OCI-LY7 (cell line): ENCODE results near the gene SULT1A2. TPM values are rescaled to one million over a fixed set of nuclear protein-coding genes. Genes with fewer than 3 reads are reported as not detected.

Source experiments
- BruUV-seq: library from RNA; stranded (reverse); fragments of 400-500 nt; replicated peaks from 2 replicates; lab custom pipeline; 2021; lab: Mats Ljungman, UMichigan
- CTCF ChIA-PET: fragments of 300-600 bp; sonication (Branson Sonifier 250); formaldehyde crosslinking; loops from one replicate; lab custom pipeline; 2022; ENCODE audit warnings: antibody characterized with exemption; ENCODE audit not compliant: unreplicated experiment; lab: Charles Lee
- POLR2A ChIA-PET: fragments of 300-600 bp; sonication (Branson Sonifier 250); formaldehyde crosslinking; loops from one replicate; lab custom pipeline; 2022; ENCODE audit warnings: antibody characterized with exemption; lab: Charles Lee
- DNase-seq: peaks from one replicate; pipeline ENCODE4 v3.0.0-alpha.2; 2015; ENCODE audit warnings: low spot score
- H2AFZ ChIP-seq: fragments of 200-600 bp; sonication (generic), shearing (Covaris generic); 2 replicates; pipeline ENCODE4 v1.6.1; 2014; ENCODE audit warnings: mild to moderate bottlenecking, antibody characterized with exemption, low read length, moderate library complexity
- H3K27ac ChIP-seq: fragments of 200-600 bp; sonication (generic); 2 replicates; pipeline ENCODE4 v1.5.1; 2014; ENCODE audit warnings: mixed run types, low read depth, mild to moderate bottlenecking, moderate library complexity, low read length, inconsistent platforms; ENCODE audit not compliant: poor library complexity, severe bottlenecking
- H3K36me3 ChIP-seq: fragments of 200-600 bp; sonication (generic); 2 replicates; pipeline ENCODE4 v1.6.1; 2014; ENCODE audit warnings: mild to moderate bottlenecking, antibody characterized with exemption, low read length, moderate library complexity, mixed read lengths; ENCODE audit not compliant: insufficient read depth
- H3K4me1 ChIP-seq: fragments of 200-600 bp; sonication (generic); 2 replicates; pipeline ENCODE4 v1.5.1; 2014; ENCODE audit warnings: mild to moderate bottlenecking, low read length; ENCODE audit not compliant: insufficient read depth, poor library complexity, severe bottlenecking
- H3K4me2 ChIP-seq: fragments of 200-600 bp; sonication (generic); 2 replicates; pipeline ENCODE4 v1.6.1; 2014; ENCODE audit warnings: mild to moderate bottlenecking, low read length
- H3K4me3 ChIP-seq: fragments of 200-600 bp; sonication (generic); 2 replicates; pipeline ENCODE4 v1.5.1; 2014; ENCODE audit warnings: mild to moderate bottlenecking, low read depth, low read length; ENCODE audit not compliant: poor library complexity, severe bottlenecking
- H3K79me2 ChIP-seq: fragments of 200-600 bp; sonication (generic); 2 replicates; pipeline ENCODE4 v1.6.1; 2016; ENCODE audit warnings: low read depth, mild to moderate bottlenecking, low read length, moderate library complexity, mixed read lengths; ENCODE audit not compliant: insufficient read depth
- H3K9me2 ChIP-seq: fragments of 200-600 bp; sonication (generic); 2 replicates; pipeline ENCODE4 v1.6.1; 2016; ENCODE audit warnings: mild to moderate bottlenecking, low read length, mixed read lengths; ENCODE audit not compliant: insufficient read depth
- H3K9me3 ChIP-seq: fragments of 200-600 bp; sonication (generic); 2 replicates; pipeline ENCODE4 v1.6.1; 2014; ENCODE audit warnings: mild to moderate bottlenecking, mixed run types, low read length, mixed read lengths
- H4K20me1 ChIP-seq: fragments of 200-600 bp; sonication (generic); 2 replicates; pipeline ENCODE4 v1.6.1; 2014; ENCODE audit warnings: mild to moderate bottlenecking, antibody characterized with exemption, low read length, moderate library complexity, mixed read lengths; ENCODE audit not compliant: insufficient read depth
- CTCF ChIP-seq: fragments of 200-600 bp; sonication (generic); conservative IDR thresholded peaks from 2 replicates; pipeline ENCODE4 v1.5.1; 2014; ENCODE audit warnings: mild to moderate bottlenecking, antibody characterized with exemption, low read length, moderate library complexity, mixed read lengths
- EZH2phosphoT487 ChIP-seq: fragments of 200-600 bp; sonication (generic); IDR thresholded peaks from 2 replicates; pipeline ENCODE4 v1.6.1; 2018; ENCODE audit warnings: low read depth, borderline replicate concordance, mild to moderate bottlenecking, mixed run types, antibody characterized with exemption, low read length, moderate library complexity, mixed read lengths
- intact Hi-C: fragments of 100-400 bp; cut with micrococcal nuclease; formaldehyde crosslinking; loops from one replicate; pipeline ENCODE4 v1.10.0; 2022; ENCODE audit not compliant: unreplicated experiment
- total RNA-seq, 2 experiments: library from RNA; depleted of rRNA in 1 of 2; stranded (reverse); fragments of >200 nt in 1 of 2; shearing (Covaris generic) in 1 of 2; gene quantifications; 2 replicates each; pipeline ENCODE4 v1.2.3, GENCODE V29; 2014 to 2022

SULT1A2 gene
- total RNA-seq, 2 experiments from 2014 or later, result 2.1 to 3.0 TPM

- Histone ChIP-seq H3K27ac (no peak overlapping the region), H3K4me3 (no peak overlapping the region), H3K4me1 (no peaks in the 10 kb centered on the region), H3K36me3 (peaks cover 6% of the 10 kb centered on the region; the same call in 1 of the 2 replicates), H4K20me1 (no peaks in the 10 kb centered on the region), H3K79me2 (no peaks in the 10 kb centered on the region), H3K4me2 (no peak overlapping the region), H3K9me2 (no peaks in the 10 kb centered on the region), H3K9me3 (no peaks in the 10 kb centered on the region), H2AFZ (no peak overlapping the region)
- POLR2A ChIA-PET, result no interaction called here
- no TSS peak for BruUV-seq
- TF ChIP-seq EZH2phosphoT487, result no peak
- no peak for TF ChIP-seq CTCF
- intact Hi-C loops, result no loop called here
- CTCF ChIA-PET, result no interaction called here
- DNase-seq, result no peak
Observed at GRCh38 chr16:28572696-28573510, 23.9 kb downstream of the SULT1A2 start.

DNA sequence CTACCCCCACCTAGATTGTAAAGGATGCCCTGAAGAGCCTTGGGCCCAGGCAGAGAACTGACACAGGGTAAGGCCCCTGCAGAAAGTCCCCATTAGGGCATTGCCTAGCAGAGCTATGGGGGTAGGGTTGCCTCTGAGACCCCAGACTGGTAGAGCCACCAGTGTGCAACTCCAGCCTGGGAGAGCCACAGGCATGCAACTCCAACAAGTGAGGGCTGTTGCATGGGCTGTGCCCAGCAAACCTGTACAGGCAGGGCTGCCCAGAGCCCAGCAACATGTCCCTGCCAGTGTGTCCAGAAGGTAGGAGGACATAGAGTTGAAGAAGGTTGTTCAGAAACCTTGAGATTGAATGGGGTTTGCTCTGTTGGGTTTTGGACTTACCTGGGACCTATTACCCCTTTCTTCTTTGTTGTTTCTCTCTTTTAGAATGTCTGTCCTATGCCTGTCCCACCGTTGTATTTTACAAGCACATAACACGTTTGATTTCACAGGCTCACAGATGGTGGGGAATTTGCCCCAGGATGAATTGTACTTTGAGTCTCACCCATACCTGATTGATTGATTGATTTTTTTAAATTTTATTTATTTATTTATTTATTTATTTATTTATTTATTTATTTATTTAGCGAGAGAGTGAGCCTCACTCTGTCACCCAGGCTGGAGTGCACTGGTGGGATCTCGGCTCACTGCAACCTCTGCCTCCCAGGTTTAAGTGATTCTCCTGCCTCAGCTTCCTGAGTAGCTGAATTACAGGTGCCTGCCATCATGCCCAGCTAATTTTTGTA is 26.7 kb downstream of the SULT1A2 start:
- Histone ChIP-seq H3K9me3 (0 out of 2 replicates have a peak, but pooled peaks cover 6% of the 10 kb centered on the region), H3K36me3 (peaks cover 27% of the 10 kb centered on the region), H2AFZ (no peak overlapping the region), H3K27ac (no peak overlapping the region), H3K4me1 (no peaks in the 10 kb centered on the region), H4K20me1 (no peaks in the 10 kb centered on the region), H3K79me2 (peaks cover 7% of the 10 kb centered on the region; the same call in 1 of the 2 replicates), H3K9me2 (no peaks in the 10 kb centered on the region), H3K4me2 (no peak overlapping the region), H3K4me3 (no peak overlapping the region)
- ChIA-PET POLR2A (no interaction called here), CTCF (no interaction called here)
- DNase-seq, result no peak
- no TSS peak for BruUV-seq
- intact Hi-C loops, result no loop called here
- TF ChIP-seq CTCF (no peak), EZH2phosphoT487 (no peak)
